Calu3 (cell line): ENCODE measurements around the gene BEST1. TPM values are rescaled to one million over a fixed set of nuclear protein-coding genes. Genes with fewer than 3 reads are reported as not detected.
A peak's percentile ranks its signal among the peaks of the same experiment; 100 is the strongest.
"Not testable (repeated sequence)": the region's sequence is repeated elsewhere in the genome, so short reads cannot be mapped to it uniquely, and the experiment has no call there.

ENCODE experiments used
- BruUV-seq: library from RNA; stranded (reverse); fragments of 400-500 nt; replicated peaks from 2 replicates; lab custom pipeline; 2021; lab: Mats Ljungman, UMichigan
- CTCF ChIA-PET: fragments of 300-600 bp; sonication (Branson Sonifier 250); formaldehyde crosslinking; loops from one replicate; lab custom pipeline; 2022; ENCODE audit warnings: antibody characterized with exemption; lab: Charles Lee
- DNase-seq: peaks from one replicate; pipeline ENCODE4 v3.0.0; 2022
- H3K27ac Mint-ChIP-seq: one replicate; pipeline ENCODE4 v1.8.0; 2022; ENCODE audit warnings: mixed read lengths; ENCODE audit not compliant: unreplicated experiment
- H3K27me3 Mint-ChIP-seq: one replicate; pipeline ENCODE4 v1.8.0; 2022; ENCODE audit warnings: mixed read lengths; ENCODE audit not compliant: unreplicated experiment
- H3K36me3 Mint-ChIP-seq: one replicate; pipeline ENCODE4 v1.8.0; 2022; ENCODE audit warnings: mild to moderate bottlenecking, moderate library complexity, mixed read lengths; ENCODE audit not compliant: insufficient read depth, unreplicated experiment
- H3K4me1 Mint-ChIP-seq: one replicate; pipeline ENCODE4 v1.8.0; 2022; ENCODE audit warnings: mild to moderate bottlenecking, low read depth, mixed read lengths; ENCODE audit not compliant: unreplicated experiment
- H3K4me3 Mint-ChIP-seq: one replicate; pipeline ENCODE4 v1.8.0; 2022; ENCODE audit warnings: mild to moderate bottlenecking, low read depth, moderate library complexity, mixed read lengths; ENCODE audit not compliant: unreplicated experiment
- H3K9me3 Mint-ChIP-seq: one replicate; pipeline ENCODE4 v1.8.0; 2022; ENCODE audit warnings: low read depth, mixed read lengths; ENCODE audit not compliant: unreplicated experiment
- CTCF ChIP-seq: fragments of 200-600 bp; IDR thresholded peaks from one replicate; pipeline ENCODE4 v1.8.0; 2022; ENCODE audit warnings: antibody characterized with exemption; ENCODE audit not compliant: unreplicated experiment
- intact Hi-C: fragments of 100-400 bp; cut with micrococcal nuclease; formaldehyde crosslinking; loops from one replicate; pipeline ENCODE4 v1.10.0; 2022; ENCODE audit not compliant: unreplicated experiment
- total RNA-seq: library from RNA; stranded (reverse); gene quantifications from 2 replicates; pipeline ENCODE4 v1.2.3, GENCODE V29; 2022

BEST1 gene
- total RNA-seq, 1 experiment from 2014 or later: 1.1 TPM

GRCh38 chr11:61996933-61997332 lies 46.8 kb downstream of the BEST1 start:
- peaks cover 10% of the 10 kb centered on the region for H3K4me1 Mint-ChIP-seq
- no peak overlapping the region for H3K4me3 Mint-ChIP-seq
- intact Hi-C loops: no loop called here
- CTCF ChIA-PET: no interaction called here
- H3K36me3 Mint-ChIP-seq: no peaks in the 10 kb centered on the region
- DNase-seq: no peak
- peaks cover 8% of the 10 kb centered on the region for H3K9me3 Mint-ChIP-seq
- H3K27ac Mint-ChIP-seq: no peak overlapping the region
- H3K27me3 Mint-ChIP-seq: no peaks in the 10 kb centered on the region
- no TSS peak for BruUV-seq
- TF ChIP-seq CTCF: no peak

GRCh38 chr11:61999141-61999975 lies 49.2 kb downstream of the BEST1 start:
- no peak overlapping the region for H3K4me3 Mint-ChIP-seq
- no peaks in the 10 kb centered on the region for H3K36me3 Mint-ChIP-seq
- peaks cover 16% of the 10 kb centered on the region for H3K4me1 Mint-ChIP-seq
- no peak for TF ChIP-seq CTCF
- peaks cover 8% of the 10 kb centered on the region for H3K9me3 Mint-ChIP-seq
- DNase-seq: no peak
- no TSS peak for BruUV-seq
- CTCF ChIA-PET: no interaction called here
- intact Hi-C loops: no loop called here
- no peaks in the 10 kb centered on the region for H3K27me3 Mint-ChIP-seq
- H3K27ac Mint-ChIP-seq: peak overlapping the region; percentile 21

- Mint-ChIP-seq H3K27me3 (no peaks in the 10 kb centered on the region), H3K27ac (no peak overlapping the region), H3K9me3 (peaks cover 8% of the 10 kb centered on the region), H3K4me1 (peaks cover 16% of the 10 kb centered on the region), H3K4me3 (no peak overlapping the region), H3K36me3 (no peaks in the 10 kb centered on the region)
- BruUV-seq: no TSS peak
- no peak for DNase-seq
- CTCF ChIA-PET: no interaction called here
- intact Hi-C loops: no loop called here
- TF ChIP-seq CTCF: no peak
These were observed 50.6 kb downstream of the BEST1 start for GRCh38 chr11:62000539-62001446.

- peaks cover 16% of the 10 kb centered on the region for H3K4me1 Mint-ChIP-seq
- peaks cover 8% of the 10 kb centered on the region for H3K9me3 Mint-ChIP-seq
- BruUV-seq: no TSS peak
- no peak overlapping the region for H3K27ac Mint-ChIP-seq
- DNase-seq: peak; percentile 55
- no peak overlapping the region for H3K4me3 Mint-ChIP-seq
- no peaks in the 10 kb centered on the region for H3K36me3 Mint-ChIP-seq
- no peak for TF ChIP-seq CTCF
- CTCF ChIA-PET: no interaction called here
- H3K27me3 Mint-ChIP-seq: no peaks in the 10 kb centered on the region
- intact Hi-C loops: no loop called here
These were observed 51.5 kb downstream of the BEST1 start for GRCh38 chr11:62001450-62002191.

GRCh38 chr11:62002283-62002682 lies 52.1 kb downstream of the BEST1 start:
- H3K4me3 Mint-ChIP-seq, H3K27ac Mint-ChIP-seq, H3K9me3 Mint-ChIP-seq, BruUV-seq, intact Hi-C loops, DNase-seq, H3K27me3 Mint-ChIP-seq, H3K36me3 Mint-ChIP-seq, CTCF ChIA-PET: not testable (repeated sequence)
- peaks cover 16% of the 10 kb centered on the region for H3K4me1 Mint-ChIP-seq
